GM13977 (cell line): ENCODE results near the gene NHLRC4.
A peak's percentile ranks its signal among the peaks of the same experiment; 100 is the strongest.

Experiments
- DNase-seq: peaks from one replicate; pipeline ENCODE4 v3.0.0; 2012; ENCODE audit warnings: low spot score
- CTCF ChIP-seq: IDR thresholded peaks from 2 replicates; pipeline ENCODE4 v1.5.1; 2012; ENCODE audit warnings: mild to moderate bottlenecking, control low read depth; ENCODE audit not compliant: insufficient read depth; ENCODE audit errors: extremely low read depth, missing control alignments
- in situ Hi-C: fragments of 300-500 bp; cut with MboI; formaldehyde crosslinking; loops from one replicate; pipeline ENCODE4 v1.12.0; 2022; ENCODE audit warnings: low sequenced_read_pairs, low pct_unique_long_range_greater_than_20kb, mixed read lengths, inconsistent platforms; ENCODE audit not compliant: unreplicated experiment

The NHLRC4 gene

GRCh38 chr16:558298-559020 is 8.3 kb upstream of the NHLRC4 start:
- in situ Hi-C loops: no loop called here
- DNase-seq: peak; percentile 46

GRCh38 chr16:559021-559380 is 7.8 kb upstream of the NHLRC4 start:
- DNase-seq: no peak
- TF ChIP-seq CTCF: no peak
- in situ Hi-C loops: no loop called here

More at GRCh38 chr16:558298-559020, 8.3 kb upstream of the NHLRC4 start:
- no peak for TF ChIP-seq CTCF

- no peak for TF ChIP-seq CTCF
- no peak for DNase-seq
- in situ Hi-C loops: no loop called here
Measured at GRCh38 chr16:559411-560203, 7.2 kb upstream of the NHLRC4 start.

- in situ Hi-C loops: no loop called here
- no peak for TF ChIP-seq CTCF
- DNase-seq: no peak
Measured at GRCh38 chr16:560204-560700, 6.6 kb upstream of the NHLRC4 start, which contains the start of gene PRR35. Gene PRR35 (plus strand): TSS chr16:560394. CDS start chr16:563295, 2,901 bp downstream.

GRCh38 chr16:560701-561412 is 5.9 kb upstream of the NHLRC4 start:
- in situ Hi-C loops: no loop called here
- DNase-seq: no peak
- TF ChIP-seq CTCF: no peak

GRCh38 chr16:561413-561794 is 5.4 kb upstream of the NHLRC4 start:
- no peak for DNase-seq
- in situ Hi-C loops: no loop called here
- no peak for TF ChIP-seq CTCF
